ENCODE results near the gene MFRP.

DNA sequence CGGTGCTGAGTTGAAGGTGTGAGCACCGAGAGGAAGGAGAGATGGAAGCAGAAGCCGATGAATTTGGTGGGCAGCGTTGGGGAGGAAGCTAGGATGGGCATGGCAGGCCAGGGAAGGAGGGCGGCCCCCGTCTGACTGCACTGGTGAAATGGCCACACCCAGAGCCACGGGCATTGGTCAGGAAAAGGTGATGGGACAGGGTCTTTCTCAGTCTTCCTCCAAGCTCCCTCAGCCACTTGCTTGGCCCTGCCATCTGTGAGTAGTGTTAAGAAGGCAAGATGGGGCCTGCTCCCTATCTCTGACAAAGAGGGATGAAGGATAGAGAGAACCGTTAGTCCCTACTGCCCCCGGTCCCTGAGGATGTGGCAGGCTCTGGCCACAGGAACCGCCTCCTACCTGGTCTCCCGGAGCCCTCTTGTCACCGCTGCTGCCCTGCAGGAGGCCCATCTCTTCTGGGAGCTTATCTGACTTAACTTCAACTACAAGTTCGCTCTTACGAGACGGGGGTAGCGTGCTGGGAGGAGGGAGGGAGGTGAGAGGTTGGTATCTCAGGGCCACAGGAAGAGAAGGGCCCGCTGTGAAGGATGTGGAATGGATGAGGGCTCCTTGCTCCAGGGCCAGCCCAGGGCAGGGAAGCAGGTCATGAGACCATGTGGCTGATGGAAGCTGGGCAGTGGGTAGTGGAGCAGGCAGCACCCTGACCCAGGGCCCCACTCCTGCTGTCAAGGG, 36.4 kb downstream of the MFRP start:
- TF ChIP-seq POLR2A (IDR thresholded peaks at IDR 0.05) (no peak), CTCF (IDR thresholded peaks at IDR 0.05) (no peak)

Data from testis (tissue), 2 donors.